GM23338 (cell line): ENCODE data around the gene RNASEH2C. TPM values are rescaled to one million over a fixed set of nuclear protein-coding genes. Genes with fewer than 3 reads are reported as not detected.
A peak's percentile ranks its signal among the peaks of the same experiment; 100 is the strongest.
"Not testable (repeated sequence)": the region's sequence is repeated elsewhere in the genome, so short reads cannot be mapped to it uniquely, and the experiment has no call there.

Source experiments
- ATAC-seq: fragments of 200-7000 bp; cut with Tn5 transposase; 3 replicates; pipeline ENCODE4 v1.9.1; 2020
- DNase-seq: peaks from one replicate; pipeline ENCODE4 v3.0.0-alpha.2; 2015; ENCODE audit warnings: low spot score
- H2AFZ ChIP-seq: fragments of 200-600 bp; sonication (generic); 2 replicates; pipeline ENCODE4 v1.8.0; 2016; ENCODE audit warnings: antibody characterized with exemption, mild to moderate bottlenecking, moderate library complexity
- H3F3A ChIP-seq: fragments of 200-600 bp; sonication (generic); replicated peaks from 2 replicates; pipeline ENCODE4 v1.8.0; 2017; ENCODE audit warnings: antibody characterized with exemption, mixed run types, low read depth
- H3K27ac ChIP-seq: fragments of 200-600 bp; sonication (generic); 2 replicates; pipeline ENCODE4 v1.6.1; 2016; ENCODE audit warnings: low read depth
- H3K27me3 ChIP-seq: fragments of 200-600 bp; sonication (generic); 2 replicates; pipeline ENCODE4 v1.8.0; 2016; ENCODE audit warnings: mild to moderate bottlenecking, mixed run types, moderate library complexity; ENCODE audit not compliant: insufficient read depth
- H3K36me3 ChIP-seq: fragments of 200-600 bp; sonication (generic); 2 replicates; pipeline ENCODE4 v1.8.0; 2016; ENCODE audit warnings: mild to moderate bottlenecking; ENCODE audit not compliant: insufficient read depth
- H3K4me1 ChIP-seq: fragments of 200-600 bp; sonication (generic); 2 replicates; pipeline ENCODE4 v1.8.0; 2016; ENCODE audit warnings: mild to moderate bottlenecking, moderate library complexity; ENCODE audit not compliant: insufficient read depth
- H3K4me2 ChIP-seq: fragments of 200-600 bp; sonication (generic); 2 replicates; pipeline ENCODE4 v1.7.1; 2017; ENCODE audit warnings: mixed run types
- H3K4me3 ChIP-seq: fragments of 200-600 bp; sonication (generic); 2 replicates; pipeline ENCODE4 v1.6.1; 2016; ENCODE audit warnings: mixed run types
- H3K79me2 ChIP-seq: fragments of 200-600 bp; sonication (generic); replicated peaks from 2 replicates; pipeline ENCODE4 v1.8.0; 2017; ENCODE audit warnings: mild to moderate bottlenecking; ENCODE audit not compliant: insufficient read depth
- H3K9me2 ChIP-seq: fragments of 200-600 bp; sonication (generic); 2 replicates; pipeline ENCODE4 v1.8.0; 2017; ENCODE audit not compliant: insufficient read depth
- H4K20me1 ChIP-seq: fragments of 200-600 bp; sonication (generic); replicated peaks from 2 replicates; pipeline ENCODE4 v1.8.0; 2017; ENCODE audit warnings: mild to moderate bottlenecking; ENCODE audit not compliant: insufficient read depth
- H3K27ac Mint-ChIP-seq: 2 replicates; pipeline ENCODE4 v1.8.0; 2020; ENCODE audit warnings: inconsistent platforms, mild to moderate bottlenecking, moderate library complexity, mixed read lengths
- H3K27me3 Mint-ChIP-seq: 3 replicates; pipeline ENCODE4 v1.8.0; 2022; ENCODE audit warnings: low read depth, mild to moderate bottlenecking, moderate library complexity, mixed read lengths, inconsistent platforms; ENCODE audit not compliant: insufficient read depth, poor library complexity
- H3K36me3 Mint-ChIP-seq: 3 replicates; pipeline ENCODE4 v1.8.0; 2021; ENCODE audit warnings: low read depth, mild to moderate bottlenecking, inconsistent platforms, moderate library complexity, mixed read lengths
- H3K4me1 Mint-ChIP-seq: 3 replicates; pipeline ENCODE4 v1.8.0; 2020; ENCODE audit warnings: mild to moderate bottlenecking, inconsistent platforms, mixed read lengths
- H3K4me3 Mint-ChIP-seq: 3 replicates; pipeline ENCODE4 v1.8.0; 2021; ENCODE audit warnings: moderate library complexity, mild to moderate bottlenecking, inconsistent platforms, mixed read lengths
- H3K9me3 Mint-ChIP-seq: 3 replicates; pipeline ENCODE4 v1.8.0; 2020; ENCODE audit warnings: moderate library complexity, mild to moderate bottlenecking, inconsistent platforms, mixed read lengths
- CREB1 ChIP-seq: fragments of 250-450 bp; sonication (Bioruptor Pico); IDR thresholded peaks from 2 replicates; pipeline ENCODE4 v1.5.0; 2020; ENCODE audit warnings: low read depth, mild to moderate bottlenecking, moderate library complexity
- CTCF ChIP-seq, 2 experiments: fragments of 200-600 bp in 1 of 2; sonication (generic) in 1 of 2; conservative IDR thresholded peaks; 2 replicates each; pipeline versions ENCODE4 v1.5.1 to v1.6.1; 2016 to 2017; ENCODE audit warnings: antibody characterized with exemption in 2 of 2, low read depth in 2 of 2, mild to moderate bottlenecking in 2 of 2, moderate library complexity in 1 of 2
- EZH2 ChIP-seq: fragments of 200-600 bp; sonication (generic); IDR thresholded peaks from one replicate; pipeline ENCODE4 v1.8.0; 2017; ENCODE audit warnings: antibody characterized with exemption, mild to moderate bottlenecking, low read depth; ENCODE audit not compliant: unreplicated experiment
- EZH2phosphoT487 ChIP-seq: fragments of 200-600 bp; sonication (generic); IDR thresholded peaks from one replicate; pipeline ENCODE4 v1.8.1; 2018; ENCODE audit warnings: antibody characterized with exemption; ENCODE audit not compliant: unreplicated experiment
- NANOG ChIP-seq: IDR thresholded peaks from 2 replicates; pipeline ENCODE4 v1.6.1; 2016; ENCODE audit warnings: antibody characterized with exemption, borderline replicate concordance
- REST ChIP-seq: IDR thresholded peaks from one replicate; pipeline ENCODE4 v1.6.1; 2018; ENCODE audit warnings: antibody characterized with exemption; ENCODE audit not compliant: unreplicated experiment
- ZNF331 ChIP-seq: fragments of 250-450 bp; sonication (Bioruptor Pico); IDR thresholded peaks from 2 replicates; pipeline ENCODE4 v1.5.0; 2020; ENCODE audit warnings: low read depth, mild to moderate bottlenecking, moderate library complexity
- ZNF462 ChIP-seq: fragments of 250-450 bp; sonication (Bioruptor Pico); IDR thresholded peaks from 2 replicates; pipeline ENCODE4 v1.5.0; 2020; ENCODE audit warnings: mild to moderate bottlenecking, moderate library complexity
- polyA plus RNA-seq: library from polyadenylated mRNA; unstranded; fragments of >200 nt; fragmentation: Nextera tagmentation; extraction: Ambion mirVana; gene quantifications from 2 replicates; pipeline ENCODE4 v1.2.1, GENCODE V29; 2016
- total RNA-seq: library from RNA; depleted of rRNA; stranded (reverse); fragments of >200 nt; shearing (Covaris generic); gene quantifications from 2 replicates; pipeline ENCODE4 v1.2.3, GENCODE V29; 2014

Gene RNASEH2C
- total and polyA plus RNA-seq, 2 experiments from 2014 or later = 37.8 to 73.2 TPM

- H3K4me1 ChIP-seq = no peaks in the 10 kb centered on the region
- no peaks in the 10 kb centered on the region for H4K20me1 ChIP-seq
- no peak; the same call in 2 of the 3 replicates for ATAC-seq
- DNase-seq = peak; percentile 6
- no peak overlapping the region for H3K4me3 ChIP-seq
- no peaks in the 10 kb centered on the region for H3K79me2 ChIP-seq
- Mint-ChIP-seq H3K27me3 (no peaks in the 10 kb centered on the region), H3K27ac (no peak overlapping the region; the same call in 1 of the 2 replicates), H3K4me1 (peaks cover 8% of the 10 kb centered on the region), H3K9me3 (no peaks in the 10 kb centered on the region; the same call in 2 of the 3 replicates), H3K4me3 (no peak overlapping the region; the same call in 2 of the 3 replicates), H3K36me3 (no peaks in the 10 kb centered on the region)
- H3K27ac ChIP-seq = no peak overlapping the region
- H3K9me2 ChIP-seq = no peaks in the 10 kb centered on the region
- no peaks in the 10 kb centered on the region for H3F3A ChIP-seq
- peak overlapping the region; percentile 97; the same call in 1 of the 2 replicates for H2AFZ ChIP-seq
- no peaks in the 10 kb centered on the region for H3K27me3 ChIP-seq
- no peak overlapping the region for H3K4me2 ChIP-seq
- TF ChIP-seq ZNF331 (CRISPR knock-in tag) (no peak), EZH2phosphoT487 (no peak), REST (no peak), CTCF (conservative IDR thresholded peaks at IDR 0.05; ENCODE audit: low read depth in 2 of 2) (no peak), EZH2 (no peak), NANOG (no peak), ZNF462 (CRISPR knock-in tag) (no peak), CREB1 (no peak)
- no peaks in the 10 kb centered on the region for H3K36me3 ChIP-seq
These were observed 28.2 kb downstream of the RNASEH2C start for GRCh38 chr11:65692367-65692766.

GRCh38 chr11:65691847-65692246, 28.8 kb downstream of the RNASEH2C start:
- not testable (repeated sequence) for H3K36me3 ChIP-seq, DNase-seq, H3K27me3 Mint-ChIP-seq, H4K20me1 ChIP-seq, H3K9me2 ChIP-seq, ATAC-seq, H3K27ac ChIP-seq, H3K4me1 Mint-ChIP-seq, H3K9me3 Mint-ChIP-seq, H3K27me3 ChIP-seq, H3K36me3 Mint-ChIP-seq, H3K4me1 ChIP-seq, H3K4me2 ChIP-seq, H3K27ac Mint-ChIP-seq, H3K4me3 ChIP-seq, H3K79me2 ChIP-seq, H3F3A ChIP-seq, H3K4me3 Mint-ChIP-seq
- H2AFZ ChIP-seq = peak overlapping the region; percentile 97; the same call in 1 of the 2 replicates
